GM18499 (cell line): ENCODE results near the gene RARA.
"Not testable (repeated sequence)": the region's sequence is repeated elsewhere in the genome, so short reads cannot be mapped to it uniquely, and the experiment has no call there.

ENCODE experiments used
- ATAC-seq: cut with Tn5 transposase; IDR thresholded peaks from one replicate; pipeline ENCODE4 v1.9.1; 2021; ENCODE audit warnings: moderate number of reproducible peaks; ENCODE audit not compliant: insufficient read depth, unreplicated experiment

Gene RARA

GRCh38 chr17:40295488-40296436 is 13.2 kb upstream of the RARA start:
- ATAC-seq, result no peak

GRCh38 chr17:40297511-40297910 is 11.5 kb upstream of the RARA start:
- no peak for ATAC-seq

GRCh38 chr17:40298726-40299125 is 10.3 kb upstream of the RARA start:
- ATAC-seq, result no peak

GRCh38 chr17:40299159-40299757 is 9.7 kb upstream of the RARA start:
- ATAC-seq, result not testable (repeated sequence)

GRCh38 chr17:40301315-40301714 is 7.7 kb upstream of the RARA start:
- ATAC-seq, result no peak

GRCh38 chr17:40303009-40303657 is 5.8 kb upstream of the RARA start:
- no peak for ATAC-seq

GRCh38 chr17:40303708-40304551 is 5.0 kb upstream of the RARA start:
- ATAC-seq, result no peak

- not testable (repeated sequence) for ATAC-seq
These were observed 4.5 kb upstream of the RARA start for GRCh38 chr17:40304552-40304863.

GRCh38 chr17:40304866-40305265 is 4.1 kb upstream of the RARA start:
- not testable (repeated sequence) for ATAC-seq

GRCh38 chr17:40306395-40306794 is 2.6 kb upstream of the RARA start:
- no peak for ATAC-seq

- ATAC-seq, result no peak
These were observed 1.8 kb upstream of the RARA start for GRCh38 chr17:40307001-40307730.

- ATAC-seq, result no peak
These were observed 1.2 kb upstream of the RARA start for GRCh38 chr17:40307740-40308239.

GRCh38 chr17:40309949-40310510 is 1.1 kb downstream of the RARA start:
- no peak for ATAC-seq

GRCh38 chr17:40310882-40311391 is 2.0 kb downstream of the RARA start:
- no peak for ATAC-seq

- ATAC-seq, result no peak
These were observed 2.6 kb downstream of the RARA start for GRCh38 chr17:40311575-40311974.

GRCh38 chr17:40312131-40312731 is 3.3 kb downstream of the RARA start:
- no peak for ATAC-seq

GRCh38 chr17:40312893-40313667 is 4.1 kb downstream of the RARA start:
- no peak for ATAC-seq
